Ovary (tissue), 9 donors: ENCODE results near the gene SLC13A4. TPM values are rescaled to one million over a fixed set of nuclear protein-coding genes. Genes with fewer than 3 reads are reported as not detected.
"Not testable (repeated sequence)": the region's sequence is repeated elsewhere in the genome, so short reads cannot be mapped to it uniquely, and the experiment has no call there.

Source experiments
- DNase-seq, 5 donors: peaks; one replicate each; pipeline ENCODE4 v3.0.0-alpha.2; 2019 to 2020
- H3K27ac ChIP-seq, 2 donors: fragments of 200-600 bp; one replicate each; pipeline versions ENCODE4 v1.5.1 to v1.8.0; 2019 to 2022
- H3K27me3 ChIP-seq: fragments of 200-600 bp; one replicate; pipeline ENCODE4 v1.8.0; 2022
- H3K36me3 ChIP-seq: fragments of 200-600 bp; sonication (generic); one replicate; pipeline ENCODE4 v1.5.1; 2019
- H3K4me1 ChIP-seq: one replicate; pipeline ENCODE4 v1.8.1; 2013; ENCODE audit warnings: mild to moderate bottlenecking, moderate library complexity; ENCODE audit not compliant: insufficient read depth
- H3K4me3 ChIP-seq: fragments of 200-600 bp; sonication (generic); one replicate; pipeline ENCODE4 v1.5.1; 2017
- H3K9me3 ChIP-seq, 2 donors: fragments of 200-600 bp in 1 of 2; sonication (generic) in 1 of 2; one replicate each; pipeline versions ENCODE4 v1.5.1 to v1.8.1; 2013 to 2019; ENCODE audit warnings: mild to moderate bottlenecking in 1 of 2, moderate library complexity in 1 of 2
- CTCF ChIP-seq, 3 donors: fragments of 450-650 bp in 2 of 3; fragments of 200-600 bp in 1 of 3; IDR thresholded peaks; one replicate each; pipeline versions ENCODE4 v1.5.1 to v1.8.0; 2016 to 2022; ENCODE audit warnings: antibody characterized with exemption in 3 of 3, mild to moderate bottlenecking in 1 of 3
- EP300 ChIP-seq: sonication (generic); formaldehyde crosslinking; IDR thresholded peaks from one replicate; pipeline ENCODE4 v1.6.1; 2017; ENCODE audit warnings: antibody characterized with exemption
- POLR2A ChIP-seq: fragments of 450-650 bp; IDR thresholded peaks from one replicate; pipeline ENCODE4 v1.6.1; 2017; ENCODE audit warnings: antibody characterized with exemption, mild to moderate bottlenecking, moderate library complexity
- WGBS, 3 donors: extraction: QIAGEN DNeasy Blood & Tissue Kit in 1 of 3; methylation state at CpG; one replicate each; pipeline versions ENCODE4 v1.1.5 to v1.1.7; 2013 to 2017; 5-methylcytosine and 5-hydroxymethylcytosine counted together
- intact Hi-C, 4 donors: fragments of 100-400 bp; cut with DNase I; formaldehyde crosslinking; loops; one replicate each; pipeline versions ENCODE4 v1.11.0 to v1.15.1; 2022 to 2023
- polyA plus RNA-seq, 2 donors: library from polyadenylated mRNA; stranded (reverse); fragments of 200-250 nt in 1 of 2; fragments of 350-450 nt in 1 of 2; fragmentation: Illumina TruSeq in 1 of 2; extraction: RNeasy Lipid Tissue Mini Kit (QIAGEN cat#74804) in 1 of 2; gene quantifications; one replicate each; pipeline ENCODE4 v1.2.3, GENCODE V29; 2013 to 2014
- total RNA-seq, 7 donors: library from RNA; depleted of rRNA in 2 of 7; stranded (reverse); fragments of >200 nt in 2 of 7; fragmentation: NEBNext Ultra II Directional in 3 of 7; extraction: Animal tissue kit (Norgen Biotek cat#: 25700) in 3 of 7; gene quantifications; one replicate each; pipeline versions ENCODE4 v1.1.0 to v1.2.4, GENCODE V29; 2016 to 2023
- donor health status: DM: no; HTN: no; CAD: no; lungs with moderate emphysema.
- donor health status: DM: no; HTN: no; CAD: no.
- donor health status: Bipolar disorder and iron deficiency.
- donor health status: DM: yes; HTN: yes; CAD: no.
- donor health status: DM: no; HTN: no; CAD: no.
- donor health status: DM: yes; HTN: yes; CAD: no.

SLC13A4 gene
- total and polyA plus RNA-seq, 9 donors: 0.07 to 0.57 (median 0.18) TPM; not detected in 6

GRCh38 chr7:135647755-135648154 lies 80.2 kb downstream of the SLC13A4 start:
- TF ChIP-seq EP300: no peak
- TF ChIP-seq CTCF (IDR thresholded peaks at IDR 0.05): no peak
- TF ChIP-seq POLR2A: no peak
- 77 to 93% (median 86%) methylated on average over 1 of the region's 1 CpG for WGBS, 3 donors
- H3K4me1 ChIP-seq: no peaks in the 10 kb centered on the region
- no peaks in the 10 kb centered on the region for H3K36me3 ChIP-seq
- intact Hi-C loops: loop anchor here in 2 of 4 donors (10.0 kb wide), 1 partner anchor 363 kb away; no protein-coding TSS in a partner anchor
- no peak for DNase-seq
- no peak overlapping the region for H3K27ac ChIP-seq
- H3K4me3 ChIP-seq: no peak overlapping the region
- H3K9me3 ChIP-seq: no peaks in the 10 kb centered on the region
- H3K27me3 ChIP-seq: no peaks in the 10 kb centered on the region

GRCh38 chr7:135645296-135645904 lies 82.6 kb downstream of the SLC13A4 start:
- no peak overlapping the region for H3K4me3 ChIP-seq
- H3K27ac ChIP-seq: no peak overlapping the region
- H3K36me3 ChIP-seq: no peaks in the 10 kb centered on the region
- no peaks in the 10 kb centered on the region for H3K9me3 ChIP-seq
- no peaks in the 10 kb centered on the region for H3K4me1 ChIP-seq
- no peak for DNase-seq
- intact Hi-C loops: loop anchor here in 2 of 4 donors (10.0 kb wide), 1 partner anchor 361 kb away; no protein-coding TSS in a partner anchor
- 33 to 39% (median 34%) methylated on average over 6 of the region's 6 CpGs for WGBS, 3 donors
- TF ChIP-seq CTCF (IDR thresholded peaks at IDR 0.05): peak in 2 of 3 donors; percentile 54 to 59
- no peak for TF ChIP-seq POLR2A
- TF ChIP-seq EP300: no peak
- H3K27me3 ChIP-seq: no peaks in the 10 kb centered on the region

- no peak for DNase-seq
- H3K27ac ChIP-seq: no peak overlapping the region
- no peak overlapping the region for H3K4me3 ChIP-seq
- H3K4me1 ChIP-seq: no peaks in the 10 kb centered on the region
- H3K9me3 ChIP-seq: no peaks in the 10 kb centered on the region
- H3K36me3 ChIP-seq: no peaks in the 10 kb centered on the region
- intact Hi-C loops: loop anchor here in 3 of 4 donors (5.0 to 10.0 kb wide), 2 partner anchors 357 to 360 kb away; no protein-coding TSS in a partner anchor
- 55 to 72% (median 67%) methylated on average over 3 of the region's 3 CpGs for WGBS, 3 donors
- no peaks in the 10 kb centered on the region for H3K27me3 ChIP-seq
- TF ChIP-seq POLR2A: no peak
- TF ChIP-seq EP300: no peak
- TF ChIP-seq CTCF (IDR thresholded peaks at IDR 0.05): no peak
These were observed 83.3 kb downstream of the SLC13A4 start for GRCh38 chr7:135644729-135645128.

GRCh38 chr7:135644154-135644553 lies 83.8 kb downstream of the SLC13A4 start:
- Histone ChIP-seq H3K36me3 (no peaks in the 10 kb centered on the region), H3K9me3 (no peaks in the 10 kb centered on the region), H3K4me1 (no peaks in the 10 kb centered on the region), H3K4me3 (no peak overlapping the region), H3K27me3 (no peaks in the 10 kb centered on the region), H3K27ac (no peak overlapping the region)
- WGBS, 3 donors: 65 to 91% (median 65%) methylated on average over 3 of the region's 3 CpGs
- DNase-seq: no peak
- TF ChIP-seq POLR2A (no peak), CTCF (IDR thresholded peaks at IDR 0.05) (no peak), EP300 (no peak)
- intact Hi-C loops: loop anchor here in 3 of 4 donors (5.0 to 10.0 kb wide), 2 partner anchors 357 to 359 kb away; no protein-coding TSS in a partner anchor

GRCh38 chr7:135639690-135640089 lies 88.3 kb downstream of the SLC13A4 start:
- not testable (repeated sequence) for H3K27me3 ChIP-seq, H3K4me1 ChIP-seq, H3K9me3 ChIP-seq, H3K27ac ChIP-seq, DNase-seq, H3K4me3 ChIP-seq, H3K36me3 ChIP-seq
- intact Hi-C loops: loop anchor here in 3 of 4 donors (5.0 to 10.0 kb wide), 2 partner anchors 352 to 355 kb away; no protein-coding TSS in a partner anchor
